Vagina (tissue), 2 donors: ENCODE data around the gene C1QTNF12.

Source experiments
- POLR2A ChIP-seq, 2 donors: fragments of 450-650 bp; IDR thresholded peaks; one replicate each; pipeline ENCODE4 v1.6.1; 2017; ENCODE audit warnings: antibody characterized with exemption in 2 of 2, mild to moderate bottlenecking in 2 of 2, moderate library complexity in 2 of 2
- POLR2AphosphoS5 ChIP-seq, 2 donors: sonication (generic); formaldehyde crosslinking; IDR thresholded peaks; one replicate each; pipeline ENCODE4 v1.9.0; 2017; ENCODE audit warnings: antibody characterized with exemption in 2 of 2, mild to moderate bottlenecking in 2 of 2, low read depth in 1 of 2; ENCODE audit not compliant: insufficient read depth in 1 of 2
- TF ChIP-seq, protein P1 (sequence below), 3 experiments: fragments of 450-650 bp in 2 of 3; fragments of 200-600 bp in 1 of 3; sonication (generic) in 1 of 3; IDR thresholded peaks; one replicate each; pipeline ENCODE4 v1.5.1; 2017 to 2019; ENCODE audit warnings: antibody characterized with exemption in 3 of 3, mild to moderate bottlenecking in 2 of 3, moderate library complexity in 2 of 3

DNA sequence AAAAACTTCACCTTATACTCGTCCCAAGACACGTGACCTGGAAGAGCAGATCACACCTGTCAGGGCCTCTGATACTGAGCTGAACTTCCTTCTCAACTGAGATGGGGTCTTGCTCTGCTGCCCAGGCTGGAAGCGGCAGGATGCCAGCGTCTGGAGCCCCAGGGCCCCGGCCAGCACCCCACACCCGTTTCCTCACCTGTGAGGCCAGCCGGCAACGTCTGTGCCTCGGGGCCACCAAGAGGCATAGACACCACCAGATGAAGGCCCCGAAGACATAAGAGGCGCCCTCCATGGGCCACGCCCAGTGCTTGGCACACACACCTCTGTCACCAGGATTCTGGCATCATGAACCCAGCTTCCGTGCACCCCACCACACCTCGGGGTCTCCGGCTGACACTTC is 23.2 kb downstream of the C1QTNF12 start:
- TF ChIP-seq, protein P1, sequence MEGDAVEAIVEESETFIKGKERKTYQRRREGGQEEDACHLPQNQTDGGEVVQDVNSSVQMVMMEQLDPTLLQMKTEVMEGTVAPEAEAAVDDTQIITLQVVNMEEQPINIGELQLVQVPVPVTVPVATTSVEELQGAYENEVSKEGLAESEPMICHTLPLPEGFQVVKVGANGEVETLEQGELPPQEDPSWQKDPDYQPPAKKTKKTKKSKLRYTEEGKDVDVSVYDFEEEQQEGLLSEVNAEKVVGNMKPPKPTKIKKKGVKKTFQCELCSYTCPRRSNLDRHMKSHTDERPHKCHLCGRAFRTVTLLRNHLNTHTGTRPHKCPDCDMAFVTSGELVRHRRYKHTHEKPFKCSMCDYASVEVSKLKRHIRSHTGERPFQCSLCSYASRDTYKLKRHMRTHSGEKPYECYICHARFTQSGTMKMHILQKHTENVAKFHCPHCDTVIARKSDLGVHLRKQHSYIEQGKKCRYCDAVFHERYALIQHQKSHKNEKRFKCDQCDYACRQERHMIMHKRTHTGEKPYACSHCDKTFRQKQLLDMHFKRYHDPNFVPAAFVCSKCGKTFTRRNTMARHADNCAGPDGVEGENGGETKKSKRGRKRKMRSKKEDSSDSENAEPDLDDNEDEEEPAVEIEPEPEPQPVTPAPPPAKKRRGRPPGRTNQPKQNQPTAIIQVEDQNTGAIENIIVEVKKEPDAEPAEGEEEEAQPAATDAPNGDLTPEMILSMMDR (IDR thresholded peaks at IDR 0.05): no peak
- TF ChIP-seq POLR2AphosphoS5 (IDR thresholded peaks at IDR 0.05; ENCODE audit: insufficient read depth in 1 of 2, low read depth in 1 of 2) (no peak), POLR2A (IDR thresholded peaks at IDR 0.05) (no peak)
